HL-60/S4 (cell line): ENCODE data around the gene CEP164.
"Not testable (repeated sequence)": the region's sequence is repeated elsewhere in the genome, so short reads cannot be mapped to it uniquely, and the experiment has no call there.

ENCODE experiments used
- in situ Hi-C: fragments of 300-500 bp; cut with MboI; formaldehyde crosslinking; loops from 2 replicates; pipeline ENCODE4 v1.14.3; 2022; ENCODE audit warnings: low sequenced_read_pairs

Gene CEP164

GRCh38 chr11:117437041-117437790, 109.6 kb downstream of the CEP164 start:
- in situ Hi-C loops = no loop called here

- in situ Hi-C loops = no loop called here
Observed at GRCh38 chr11:117437791-117438130, 110.1 kb downstream of the CEP164 start.

GRCh38 chr11:117438371-117439000, 110.8 kb downstream of the CEP164 start:
- in situ Hi-C loops = no loop called here

GRCh38 chr11:117439256-117439655, 111.6 kb downstream of the CEP164 start:
- in situ Hi-C loops = no loop called here

GRCh38 chr11:117440258-117440657, 112.6 kb downstream of the CEP164 start:
- in situ Hi-C loops = no loop called here

- in situ Hi-C loops = no loop called here
Observed at GRCh38 chr11:117441146-117441975, 113.7 kb downstream of the CEP164 start.

- in situ Hi-C loops = no loop called here
Observed at GRCh38 chr11:117442049-117442868, 114.6 kb downstream of the CEP164 start.

- in situ Hi-C loops = no loop called here
Observed at GRCh38 chr11:117442869-117443239, 115.2 kb downstream of the CEP164 start.

DNA sequence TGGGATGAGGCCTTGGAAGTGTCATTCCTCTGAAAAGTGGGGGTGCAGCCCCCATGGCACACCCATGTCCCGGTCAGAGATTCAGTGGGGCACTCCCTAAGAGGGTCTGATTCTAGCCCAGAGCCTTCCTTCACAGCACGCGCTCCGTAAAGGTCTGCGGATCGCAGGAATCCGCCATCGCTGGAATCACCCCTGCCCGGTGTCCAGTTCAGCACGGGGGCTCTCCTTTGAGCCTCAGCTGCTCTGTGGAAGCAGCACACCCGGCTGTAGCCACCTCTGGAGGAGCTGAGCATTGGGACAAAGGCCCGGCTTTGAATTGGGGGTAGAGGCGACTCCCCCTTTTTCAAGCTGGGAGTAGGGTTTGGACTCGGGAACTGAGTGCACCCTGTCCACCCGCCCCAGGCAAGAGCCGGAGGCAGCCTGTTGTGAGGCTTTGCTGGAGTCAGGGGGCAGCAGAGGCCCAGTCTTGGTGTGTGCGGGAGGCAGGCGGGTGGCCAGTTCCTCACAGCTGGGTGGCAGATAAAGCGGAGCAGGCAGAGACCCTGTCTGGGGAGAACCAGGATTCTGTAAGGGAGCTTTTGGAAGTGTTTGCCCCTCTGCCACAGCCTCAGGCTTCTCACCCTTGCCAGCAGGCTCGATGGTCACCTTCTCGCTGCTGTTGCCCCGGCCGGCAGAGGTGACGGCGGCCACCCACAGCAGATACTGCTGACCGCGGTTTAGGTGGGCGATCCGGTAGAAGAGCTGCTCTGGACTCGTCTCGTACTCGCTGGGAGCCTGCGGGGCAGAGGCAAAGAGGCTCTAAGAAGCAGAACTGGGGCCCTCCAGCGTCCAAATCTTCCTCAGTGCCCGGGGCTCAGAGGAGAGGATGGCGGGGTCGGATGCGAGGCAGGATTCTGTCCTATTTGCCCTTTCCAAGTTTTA, 115.9 kb downstream of the CEP164 start:
- in situ Hi-C loops = no loop called here

DNA sequence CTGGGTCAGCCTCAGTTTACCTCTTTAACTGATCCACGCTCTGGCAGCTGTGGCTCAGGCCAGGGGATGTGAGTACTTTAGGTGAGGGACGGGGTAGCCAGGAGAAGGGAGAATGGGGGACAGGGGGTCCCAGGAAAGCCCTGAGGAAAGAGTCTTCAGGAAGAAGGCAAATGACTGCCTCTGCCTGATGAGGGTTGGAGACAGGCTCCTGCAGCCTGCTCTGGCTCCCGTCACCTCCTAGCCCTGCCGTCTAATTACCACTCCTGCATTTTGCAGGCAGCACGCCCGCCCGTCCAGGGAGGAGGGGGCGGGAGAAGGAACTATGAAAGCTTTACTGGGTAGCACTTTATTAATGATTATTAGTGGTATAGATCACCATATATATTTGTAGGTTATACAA, 116.6 kb downstream of the CEP164 start:
- in situ Hi-C loops = no loop called here

GRCh38 chr11:117444711-117445658, 117.3 kb downstream of the CEP164 start:
- in situ Hi-C loops = no loop called here

- in situ Hi-C loops = no loop called here
Observed at GRCh38 chr11:117449111-117449693, 121.5 kb downstream of the CEP164 start.

DNA sequence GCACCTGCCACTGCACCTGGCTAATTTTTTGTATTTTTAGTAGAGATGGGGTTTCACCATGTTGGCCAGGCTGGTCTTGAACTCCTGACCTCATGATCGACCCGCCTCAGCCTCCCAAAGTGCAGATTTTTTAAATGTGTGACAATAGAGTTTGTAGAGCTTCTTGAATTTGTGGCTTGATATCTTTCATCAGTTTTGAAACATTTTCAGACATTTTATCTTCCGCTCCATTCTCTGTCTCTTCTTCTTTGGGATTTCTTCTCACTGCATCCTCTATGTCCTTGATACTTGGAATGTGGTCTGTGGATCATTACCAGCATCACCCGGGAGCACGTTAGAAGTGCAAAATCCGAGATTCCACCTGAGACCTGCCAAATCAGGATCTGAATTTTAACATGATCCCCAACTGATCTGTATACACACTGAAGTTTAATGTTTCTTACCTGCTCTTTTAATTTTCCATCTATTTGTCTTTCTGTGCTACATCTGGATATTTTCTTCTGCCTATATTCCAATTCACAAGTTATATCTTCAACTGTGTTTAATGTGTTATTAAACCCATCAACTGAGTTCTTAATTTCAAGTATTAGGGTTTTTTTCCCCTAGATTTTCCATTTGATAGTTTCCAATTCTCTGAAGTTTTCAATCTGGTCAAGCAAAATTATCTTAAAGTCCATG, 126.4 kb downstream of the CEP164 start:
- in situ Hi-C loops = no loop called here

DNA sequence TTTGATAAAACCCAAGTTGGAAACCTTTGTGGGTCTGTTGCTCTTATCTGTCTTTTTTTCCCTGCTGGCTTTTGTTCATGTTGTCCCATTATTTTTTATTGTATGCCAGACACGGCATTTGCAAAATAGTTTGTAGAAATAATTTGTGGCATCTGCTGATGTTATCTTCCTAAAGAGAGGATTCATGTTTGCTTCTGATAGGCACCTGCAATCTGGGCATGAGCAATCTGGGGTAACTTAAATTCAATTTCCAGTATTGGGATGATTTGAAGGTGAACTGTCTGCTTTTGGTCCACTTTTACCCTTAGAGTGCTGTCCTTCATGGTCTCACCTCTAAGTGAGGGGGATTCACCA, 126.9 kb downstream of the CEP164 start:
- in situ Hi-C loops = no loop called here

- in situ Hi-C loops = no loop called here
Observed at GRCh38 chr11:117456027-117456720, 128.5 kb downstream of the CEP164 start.

DNA sequence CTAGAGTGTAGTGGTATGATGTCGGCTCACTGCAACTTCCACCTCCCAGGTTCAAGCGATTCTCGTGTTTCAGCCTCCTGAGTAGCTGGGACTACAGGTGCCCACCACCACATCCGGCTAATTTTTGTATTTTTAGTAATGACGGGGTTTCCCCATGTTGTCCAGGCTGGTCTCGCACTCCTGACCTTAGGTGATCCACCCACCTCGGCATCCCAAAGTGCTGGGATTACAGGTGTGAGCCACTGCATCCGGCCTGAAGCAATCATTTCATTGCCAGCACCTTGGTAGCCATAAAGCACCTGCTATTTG, 129.0 kb downstream of the CEP164 start:
- in situ Hi-C loops = not testable (repeated sequence)

- in situ Hi-C loops = no loop called here
Observed at GRCh38 chr11:117457031-117457785, 129.6 kb downstream of the CEP164 start.
